Measurements from ENCODE around the gene PIAS1.

DNA sequence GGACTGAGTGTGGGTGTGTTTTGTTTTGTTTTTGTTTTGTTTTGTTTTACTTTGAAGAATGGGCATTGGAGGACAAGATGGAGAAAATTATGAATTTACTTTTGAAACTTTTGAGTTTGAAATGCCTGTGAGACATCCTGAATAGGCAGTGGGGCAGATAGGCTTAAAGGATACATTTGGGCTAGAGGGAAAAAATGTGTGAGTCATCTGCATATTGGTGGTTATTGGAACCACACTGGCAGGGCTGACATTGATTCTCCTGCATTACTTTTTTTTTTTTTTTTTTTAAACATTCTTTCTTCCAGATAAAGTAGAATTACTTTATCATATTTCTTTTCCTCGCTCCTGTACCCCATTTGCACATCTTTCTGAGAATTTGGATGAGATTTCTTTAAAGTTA, 94.9 kb downstream of the PIAS1 start:
- no peak for TF ChIP-seq EZH2 (optimal IDR thresholded peaks at IDR 0.05; ENCODE audit: low read depth, low read length)
- TF ChIP-seq CTCF (IDR thresholded peaks at IDR 0.05; ENCODE audit: low read length) = no peak
